Measurements from ENCODE around the gene BID.
"Not testable (repeated sequence)": the region's sequence is repeated elsewhere in the genome, so short reads cannot be mapped to it uniquely, and the experiment has no call there.

DNA sequence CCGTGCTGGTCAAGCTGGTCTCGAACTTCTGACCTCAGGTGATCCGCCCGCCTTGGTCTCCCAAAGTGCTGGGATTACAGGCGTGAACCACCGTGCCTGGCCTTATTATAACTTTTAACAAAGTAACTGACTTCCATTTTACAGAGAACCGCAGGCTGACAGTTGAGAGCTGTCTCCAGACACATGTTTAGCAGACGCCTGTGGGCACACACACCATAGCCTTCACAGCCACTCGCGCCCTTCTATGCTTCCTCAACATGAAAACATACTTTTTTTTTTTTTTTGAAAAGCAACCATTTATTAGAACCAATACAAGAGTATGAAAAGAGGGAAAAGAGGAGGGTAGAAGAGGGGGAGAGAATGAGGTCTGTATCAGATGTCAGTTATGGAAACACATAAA, 10.8 kb downstream of the BID start:
- TF ChIP-seq, protein P1, sequence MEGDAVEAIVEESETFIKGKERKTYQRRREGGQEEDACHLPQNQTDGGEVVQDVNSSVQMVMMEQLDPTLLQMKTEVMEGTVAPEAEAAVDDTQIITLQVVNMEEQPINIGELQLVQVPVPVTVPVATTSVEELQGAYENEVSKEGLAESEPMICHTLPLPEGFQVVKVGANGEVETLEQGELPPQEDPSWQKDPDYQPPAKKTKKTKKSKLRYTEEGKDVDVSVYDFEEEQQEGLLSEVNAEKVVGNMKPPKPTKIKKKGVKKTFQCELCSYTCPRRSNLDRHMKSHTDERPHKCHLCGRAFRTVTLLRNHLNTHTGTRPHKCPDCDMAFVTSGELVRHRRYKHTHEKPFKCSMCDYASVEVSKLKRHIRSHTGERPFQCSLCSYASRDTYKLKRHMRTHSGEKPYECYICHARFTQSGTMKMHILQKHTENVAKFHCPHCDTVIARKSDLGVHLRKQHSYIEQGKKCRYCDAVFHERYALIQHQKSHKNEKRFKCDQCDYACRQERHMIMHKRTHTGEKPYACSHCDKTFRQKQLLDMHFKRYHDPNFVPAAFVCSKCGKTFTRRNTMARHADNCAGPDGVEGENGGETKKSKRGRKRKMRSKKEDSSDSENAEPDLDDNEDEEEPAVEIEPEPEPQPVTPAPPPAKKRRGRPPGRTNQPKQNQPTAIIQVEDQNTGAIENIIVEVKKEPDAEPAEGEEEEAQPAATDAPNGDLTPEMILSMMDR (conservative IDR thresholded peaks at IDR 0.05) = not testable (repeated sequence)
- TF ChIP-seq EZH2 (IDR thresholded peaks at IDR 0.05; ENCODE audit: low read depth) = not testable (repeated sequence)

Data from PC-9 (cell line).